Measurements from ENCODE around the gene CYP2C8. TPM values are rescaled to one million over a fixed set of nuclear protein-coding genes. Genes with fewer than 3 reads are reported as not detected.

Gene CYP2C8
- total RNA-seq, 4 donors from 2014 or later, result 0.52 to 0.78 TPM; not detected in 2

GRCh38 chr10:95048206-95048605 lies 21.1 kb downstream of the CYP2C8 start:
- ATAC-seq, result no peak
- Histone ChIP-seq H3K4me1 (no peaks in the 10 kb centered on the region), H3K4me3 (no peak overlapping the region), H3K27ac (no peak overlapping the region), H3K9me3 (no peaks in the 10 kb centered on the region), H3K36me3 (no peaks in the 10 kb centered on the region), H3K27me3 (no peaks in the 10 kb centered on the region)
- intact Hi-C loops (cut with DNase I; ENCODE audit: low total_unique reads), result no loop called here
- TF ChIP-seq POLR2A (IDR thresholded peaks at IDR 0.05), result no peak
- TF ChIP-seq CTCF (IDR thresholded peaks at IDR 0.05 in 4 of 5, conservative IDR thresholded peaks at IDR 0.05 in 1 of 5), result no peak
- in situ Hi-C loops (cut with MboI; ENCODE audit: low sequenced_read_pairs in 4 of 4), result no loop called here
- no peak for DNase-seq

- in situ Hi-C loops (cut with MboI; ENCODE audit: low sequenced_read_pairs in 4 of 4), result no loop called here
- H3K4me3 ChIP-seq, result no peak overlapping the region
- intact Hi-C loops (cut with DNase I; ENCODE audit: low total_unique reads), result no loop called here
- no peaks in the 10 kb centered on the region for H3K4me1 ChIP-seq
- ATAC-seq, result no peak
- H3K36me3 ChIP-seq, result no peaks in the 10 kb centered on the region
- H3K27me3 ChIP-seq, result no peaks in the 10 kb centered on the region
- H3K27ac ChIP-seq, result no peak overlapping the region
- DNase-seq, result no peak
- TF ChIP-seq POLR2A (IDR thresholded peaks at IDR 0.05), result no peak
- no peak for TF ChIP-seq CTCF (IDR thresholded peaks at IDR 0.05 in 4 of 5, conservative IDR thresholded peaks at IDR 0.05 in 1 of 5)
- H3K9me3 ChIP-seq, result no peaks in the 10 kb centered on the region
Observed at GRCh38 chr10:95039281-95039680, 30.0 kb downstream of the CYP2C8 start.

- intact Hi-C loops (cut with DNase I; ENCODE audit: low total_unique reads) (no loop called here), in situ Hi-C loops (cut with MboI; ENCODE audit: low sequenced_read_pairs in 4 of 4) (no loop called here)
- Histone ChIP-seq H3K36me3 (no peaks in the 10 kb centered on the region), H3K4me3 (no peak overlapping the region), H3K27me3 (no peaks in the 10 kb centered on the region), H3K27ac (no peak overlapping the region), H3K4me1 (no peaks in the 10 kb centered on the region), H3K9me3 (no peaks in the 10 kb centered on the region)
- DNase-seq (no peak), ATAC-seq (no peak)
- TF ChIP-seq POLR2A (IDR thresholded peaks at IDR 0.05) (no peak), CTCF (IDR thresholded peaks at IDR 0.05 in 4 of 5, conservative IDR thresholded peaks at IDR 0.05 in 1 of 5) (no peak)
Observed at GRCh38 chr10:95035332-95036295, 33.7 kb downstream of the CYP2C8 start.

GRCh38 chr10:95034401-95034800 lies 34.9 kb downstream of the CYP2C8 start:
- ATAC-seq, result no peak
- TF ChIP-seq CTCF (IDR thresholded peaks at IDR 0.05 in 4 of 5, conservative IDR thresholded peaks at IDR 0.05 in 1 of 5), result no peak
- TF ChIP-seq POLR2A (IDR thresholded peaks at IDR 0.05), result no peak
- in situ Hi-C loops (cut with MboI; ENCODE audit: low sequenced_read_pairs in 4 of 4), result no loop called here
- intact Hi-C loops (cut with DNase I; ENCODE audit: low total_unique reads), result no loop called here
- no peaks in the 10 kb centered on the region for H3K36me3 ChIP-seq
- H3K4me3 ChIP-seq, result no peak overlapping the region
- no peaks in the 10 kb centered on the region for H3K9me3 ChIP-seq
- DNase-seq, result no peak
- no peaks in the 10 kb centered on the region for H3K27me3 ChIP-seq
- no peak overlapping the region for H3K27ac ChIP-seq
- no peaks in the 10 kb centered on the region for H3K4me1 ChIP-seq

Measured in gastrocnemius medialis (tissue), 4 donors.